Measurements from ENCODE around the gene UGT1A7. TPM values are rescaled to one million over a fixed set of nuclear protein-coding genes. Genes with fewer than 3 reads are reported as not detected.

The UGT1A7 gene
- total and polyA plus RNA-seq, 3 donors from 2014 or later = 0.19 TPM; not detected in 2

- H3K36me3 ChIP-seq (ENCODE audit: low read depth, missing control alignments) = no peaks in the 10 kb centered on the region
- WGBS, 2 donors = 71 to 85% methylated on average over 9 of the region's 9 CpGs
- no peak overlapping the region for H3K27ac ChIP-seq
- H3K9me3 ChIP-seq = no peaks in the 10 kb centered on the region
- intact Hi-C loops (cut with DNase I; ENCODE audit: low total_unique reads) = no loop called here
- TF ChIP-seq CTCF (IDR thresholded peaks at IDR 0.05) = no peak
- H3K4me1 ChIP-seq = no peaks in the 10 kb centered on the region
- no peak overlapping the region for H3K4me3 ChIP-seq
- H3K27me3 ChIP-seq = no peaks in the 10 kb centered on the region
- peak; percentile 6 for DNase-seq
Observed at GRCh38 chr2:233801357-233802131, 119.8 kb downstream of the UGT1A7 start.

- DNase-seq = peak; percentile 9
- intact Hi-C loops (cut with DNase I; ENCODE audit: low total_unique reads) = no loop called here
- no peaks in the 10 kb centered on the region for H3K9me3 ChIP-seq
- H3K27me3 ChIP-seq = no peaks in the 10 kb centered on the region
- no peak overlapping the region for H3K4me3 ChIP-seq
- no peaks in the 10 kb centered on the region for H3K36me3 ChIP-seq (ENCODE audit: low read depth, missing control alignments)
- no peak overlapping the region for H3K27ac ChIP-seq
- TF ChIP-seq POLR2A (IDR thresholded peaks at IDR 0.05) = no peak
- TF ChIP-seq CTCF (IDR thresholded peaks at IDR 0.05) = no peak
- no peaks in the 10 kb centered on the region for H3K4me1 ChIP-seq
- 74 to 77% methylated on average over 3 of the region's 3 CpGs for WGBS, 2 donors
Observed at GRCh38 chr2:233802132-233802815, 120.6 kb downstream of the UGT1A7 start.

- WGBS, 2 donors = 81 to 89% methylated on average over 1 to 2 of the region's 2 CpGs
- H3K4me1 ChIP-seq = no peaks in the 10 kb centered on the region
- intact Hi-C loops (cut with DNase I; ENCODE audit: low total_unique reads) = no loop called here
- H3K36me3 ChIP-seq (ENCODE audit: low read depth, missing control alignments) = no peaks in the 10 kb centered on the region
- H3K9me3 ChIP-seq = no peaks in the 10 kb centered on the region
- no peak for TF ChIP-seq POLR2A (IDR thresholded peaks at IDR 0.05)
- TF ChIP-seq CTCF (IDR thresholded peaks at IDR 0.05) = no peak
- peak; percentile 9 for DNase-seq
- H3K27me3 ChIP-seq = no peaks in the 10 kb centered on the region
- no peak overlapping the region for H3K27ac ChIP-seq
- H3K4me3 ChIP-seq = no peak overlapping the region
Observed at GRCh38 chr2:233803292-233803911, 121.7 kb downstream of the UGT1A7 start.

- Histone ChIP-seq H3K36me3 (ENCODE audit: low read depth, missing control alignments) (no peaks in the 10 kb centered on the region), H3K9me3 (no peaks in the 10 kb centered on the region), H3K27ac (no peak overlapping the region), H3K4me1 (no peaks in the 10 kb centered on the region), H3K27me3 (no peaks in the 10 kb centered on the region), H3K4me3 (no peak overlapping the region)
- intact Hi-C loops (cut with DNase I; ENCODE audit: low total_unique reads) = no loop called here
- DNase-seq = peak; percentile 9
- WGBS, 2 donors = 56 to 71% methylated on average over 4 to 8 of the region's 8 CpGs
- no peak for TF ChIP-seq POLR2A (IDR thresholded peaks at IDR 0.05)
- no peak for TF ChIP-seq CTCF (IDR thresholded peaks at IDR 0.05)
Observed at GRCh38 chr2:233803994-233804393, 122.3 kb downstream of the UGT1A7 start.

Data from testis (tissue), 3 donors.